Stimulated activated CD4-positive, alpha-beta T cell treated with anti-CD3 and anti-CD28 coated beads, Interleukin-4, amount 100 ng/mL, for 24 hours (primary cell): Measurements from ENCODE around the gene SOX21.
"Not testable (repeated sequence)": the region's sequence is repeated elsewhere in the genome, so short reads cannot be mapped to it uniquely, and the experiment has no call there.

ENCODE experiments used
- DNase-seq: peaks from one replicate; pipeline ENCODE4 v3.0.0-alpha.2; 2020

The SOX21 gene

GRCh38 chr13:94712287-94712811 lies at the start of gene SOX21:
SOX21 (minus strand) TSS chr13:94712545; CDS start chr13:94712049, 496 bp downstream.
- no peak for DNase-seq

- DNase-seq, result no peak
Measured at GRCh38 chr13:94761407-94761806, 49.1 kb upstream of the SOX21 start.

DNA sequence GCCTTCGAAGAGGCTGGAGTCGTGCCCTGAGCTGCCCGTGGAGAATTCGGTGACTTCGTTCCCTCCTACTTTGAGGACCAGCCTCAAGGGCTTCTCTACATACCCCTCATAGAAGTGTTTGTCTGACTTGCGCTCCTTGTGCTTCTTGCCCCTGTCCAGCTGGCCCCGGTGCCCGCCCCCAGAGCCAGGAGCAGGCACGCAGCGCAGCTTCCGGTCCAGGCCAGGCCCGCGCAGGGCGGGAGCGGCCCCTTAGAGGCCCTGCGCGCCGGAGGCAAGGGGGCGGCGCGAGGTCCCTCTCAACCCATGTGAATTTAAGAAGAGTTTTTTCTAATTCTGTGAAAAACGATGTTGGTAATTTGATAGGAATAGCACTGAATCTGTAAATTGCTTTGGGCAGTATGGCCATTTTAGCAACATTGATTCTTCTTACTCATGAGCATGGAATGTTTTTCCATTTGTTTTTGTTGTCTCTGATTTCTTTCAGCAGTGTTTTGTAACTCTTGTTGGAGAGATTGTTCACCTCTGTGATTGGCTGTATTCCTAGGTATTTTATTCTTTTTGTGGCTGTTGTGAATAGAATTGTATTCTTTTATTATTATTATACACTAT lies 46.9 kb upstream of the SOX21 start:
- no peak for DNase-seq

- DNase-seq, result no peak
Measured at GRCh38 chr13:94758436-94758960, 46.2 kb upstream of the SOX21 start.

- no peak for DNase-seq
Measured at GRCh38 chr13:94753327-94753726, 41.0 kb upstream of the SOX21 start.

DNA sequence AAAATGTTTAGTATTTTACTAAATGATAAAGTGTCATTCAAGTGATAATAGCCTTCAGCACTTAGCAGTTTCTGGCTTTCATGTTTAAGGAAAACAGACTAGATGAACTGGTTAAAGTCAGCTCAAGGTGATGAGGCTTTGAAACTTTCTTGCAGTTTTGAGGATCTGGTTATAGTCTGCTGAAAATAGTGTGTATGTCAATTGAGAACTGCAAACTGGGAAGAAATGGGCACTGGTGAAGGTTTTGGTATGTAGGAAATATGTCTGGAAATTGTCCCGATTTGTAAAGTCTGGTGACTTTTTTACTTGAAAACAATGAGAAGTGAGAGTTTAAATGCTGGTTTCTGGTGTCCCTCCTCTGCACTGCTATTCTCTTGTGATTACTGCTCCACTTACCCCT lies 36.8 kb upstream of the SOX21 start:
- DNase-seq, result no peak

GRCh38 chr13:94739235-94739634 lies 26.9 kb upstream of the SOX21 start:
- DNase-seq, result no peak

DNA sequence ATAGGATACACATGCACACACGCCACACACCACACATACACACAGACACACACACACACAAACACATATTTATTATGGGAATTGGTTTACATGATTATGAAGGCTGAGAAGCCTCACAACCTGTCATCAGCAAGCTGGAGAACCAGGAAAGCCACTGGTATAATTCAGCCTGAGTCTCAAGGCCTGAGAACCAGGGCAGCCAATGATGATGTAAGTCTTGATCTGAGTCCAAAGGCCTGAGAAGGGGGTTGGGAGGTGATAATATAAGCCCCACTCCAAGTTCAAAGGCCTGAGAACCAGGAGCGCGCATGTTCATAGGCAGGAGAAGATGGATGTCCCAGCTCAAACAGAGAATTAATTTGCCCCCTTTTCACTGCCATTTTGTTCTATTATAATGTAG lies 18.7 kb upstream of the SOX21 start:
- no peak for DNase-seq

DNA sequence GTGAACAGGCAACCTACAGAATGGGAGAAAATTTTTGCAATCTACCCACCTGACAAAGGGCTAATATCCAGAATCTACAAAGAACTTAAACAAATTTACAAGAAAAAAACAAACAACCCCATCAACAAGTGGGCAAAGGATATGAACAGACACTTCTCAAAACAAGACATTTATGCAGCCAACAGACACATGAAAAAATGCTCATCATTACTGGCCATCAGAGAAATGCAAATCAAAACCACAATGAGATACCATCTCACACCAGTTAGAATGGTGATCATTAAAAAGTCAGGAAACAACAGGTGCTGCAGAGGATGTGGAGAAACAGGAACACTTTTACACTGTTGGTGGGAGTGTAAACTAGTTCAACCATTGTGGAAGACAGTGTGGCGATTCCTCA lies 17.6 kb upstream of the SOX21 start:
- not testable (repeated sequence) for DNase-seq

GRCh38 chr13:94726425-94726824 lies 14.1 kb upstream of the SOX21 start:
- DNase-seq, result no peak

GRCh38 chr13:94722609-94723345 lies 10.4 kb upstream of the SOX21 start:
- no peak for DNase-seq

DNA sequence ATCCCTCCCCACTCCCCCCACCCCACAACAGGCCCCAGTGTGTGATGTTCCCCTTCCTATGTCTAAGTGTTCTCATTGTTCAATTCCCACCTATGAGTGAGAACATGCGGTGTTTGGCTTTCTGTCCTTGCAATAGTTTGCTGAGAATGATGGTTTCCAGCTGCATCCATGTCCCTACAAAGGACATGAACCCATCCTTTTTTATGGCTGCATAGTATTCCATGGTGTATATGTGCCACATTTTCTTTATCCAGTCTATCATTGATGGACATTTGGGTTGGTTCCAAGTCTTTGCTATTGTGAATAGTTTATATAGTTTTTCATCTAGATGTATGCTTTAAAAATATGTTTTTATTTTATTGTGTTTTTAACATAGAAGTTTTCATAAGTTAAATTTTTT lies 6.4 kb upstream of the SOX21 start:
- DNase-seq, result not testable (repeated sequence)

DNA sequence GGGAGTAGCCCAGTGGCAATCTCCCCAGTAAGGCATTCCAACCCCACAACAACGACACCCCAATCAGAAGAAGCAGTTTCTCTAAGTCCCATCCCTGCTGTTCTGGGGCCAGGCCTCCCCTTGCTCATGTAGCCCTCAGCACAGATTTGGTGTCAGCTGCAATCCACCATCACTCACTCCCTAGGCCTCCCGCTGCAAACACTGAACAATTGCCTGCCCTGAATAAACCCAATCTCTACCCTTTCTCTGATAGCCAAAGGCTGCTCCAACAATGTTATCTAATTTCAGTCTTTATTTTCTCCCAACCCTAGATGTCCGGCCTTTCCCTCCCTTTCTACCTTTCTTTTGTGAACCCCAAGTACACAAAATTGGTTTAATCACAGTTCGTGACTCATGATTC lies 5.6 kb upstream of the SOX21 start:
- DNase-seq, result no peak

DNA sequence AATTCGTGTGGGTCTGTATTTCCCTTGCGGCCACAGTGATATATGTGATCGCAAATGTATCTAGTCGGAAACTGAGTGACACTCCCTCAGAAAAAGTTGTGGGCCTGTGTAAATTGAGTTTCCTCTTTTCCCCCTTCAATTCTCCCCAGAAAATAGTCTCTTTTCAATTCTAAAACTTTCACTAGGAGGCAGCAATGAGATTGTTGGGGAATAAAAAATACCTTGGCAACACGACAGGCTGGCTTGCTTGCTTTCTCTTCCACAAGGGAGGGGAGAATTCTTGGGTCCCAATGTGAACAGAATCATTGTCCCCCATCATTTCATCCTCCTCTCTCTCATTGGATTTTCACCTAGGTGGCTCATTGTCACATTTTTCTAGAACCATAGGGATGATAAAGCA lies 3.7 kb upstream of the SOX21 start:
- DNase-seq, result no peak

DNA sequence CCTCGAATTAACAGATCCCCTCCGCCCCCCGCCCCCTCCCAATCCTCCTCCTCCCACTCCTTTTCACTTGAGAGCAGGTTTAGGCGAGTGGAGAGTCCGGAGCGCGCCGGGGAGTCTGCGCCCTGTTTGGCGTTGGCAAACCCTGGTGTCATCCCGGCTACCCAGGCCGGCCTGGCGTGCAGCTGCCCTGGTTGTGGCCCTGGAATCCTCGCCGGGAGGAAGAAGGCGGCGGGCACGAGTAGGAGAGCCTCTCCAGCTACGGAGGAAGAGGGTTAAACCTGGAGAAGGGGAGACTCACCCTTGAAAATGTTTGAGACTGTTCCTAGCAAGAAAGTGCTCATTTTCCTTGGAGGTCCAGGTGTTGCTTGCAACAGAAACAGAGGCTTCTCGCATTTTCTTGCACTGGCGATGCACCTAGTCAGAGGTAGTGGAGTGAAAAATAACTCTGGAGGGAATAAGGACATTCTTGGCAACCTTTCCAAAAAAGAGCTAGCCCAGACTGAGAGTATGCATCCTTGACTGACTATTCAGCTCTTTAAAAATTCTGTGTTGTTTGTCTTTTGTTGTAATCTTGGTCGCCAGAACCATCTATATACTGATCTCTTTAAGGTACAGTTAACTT lies 1.3 kb upstream of the SOX21 start:
- DNase-seq, result no peak

GRCh38 chr13:94712812-94713560 lies 641 bp upstream of the SOX21 start:
- no peak for DNase-seq

DNA sequence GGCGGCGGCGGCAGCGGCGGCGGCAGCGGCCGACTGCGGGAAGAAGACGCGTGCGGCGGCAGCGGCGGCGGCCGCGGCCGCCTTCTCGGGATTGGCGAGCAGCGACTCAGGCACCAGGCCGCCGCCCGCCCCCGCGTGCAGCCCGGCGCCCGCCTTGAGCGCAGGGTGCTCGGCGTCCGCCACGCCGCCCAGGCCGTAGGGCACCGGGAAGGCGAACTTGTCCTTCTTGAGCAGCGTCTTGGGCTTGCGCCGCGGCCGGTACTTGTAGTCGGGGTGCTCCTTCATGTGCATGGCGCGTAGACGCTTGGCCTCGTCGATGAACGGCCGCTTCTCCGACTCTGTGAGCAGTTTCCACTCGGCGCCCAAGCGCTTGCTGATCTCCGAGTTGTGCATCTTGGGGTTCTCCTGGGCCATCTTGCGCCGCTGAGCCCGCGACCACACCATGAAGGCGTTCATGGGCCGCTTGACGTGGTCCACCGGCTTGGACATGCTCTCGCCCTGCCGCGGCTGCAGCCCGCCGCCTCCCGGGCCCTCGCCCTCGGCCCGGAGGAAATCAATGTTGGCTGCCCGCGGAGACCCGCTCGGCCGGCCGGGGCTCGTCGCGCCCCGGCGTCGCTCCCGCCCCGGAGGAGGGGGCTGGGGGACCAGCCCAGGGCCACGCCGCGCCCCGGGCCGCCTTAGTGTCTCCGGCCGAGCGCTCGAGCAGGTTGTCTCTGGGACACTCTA lies 621 bp downstream of the SOX21 start:
- no peak for DNase-seq

GRCh38 chr13:94710881-94711560 lies 1.3 kb downstream of the SOX21 start:
- no peak for DNase-seq

DNA sequence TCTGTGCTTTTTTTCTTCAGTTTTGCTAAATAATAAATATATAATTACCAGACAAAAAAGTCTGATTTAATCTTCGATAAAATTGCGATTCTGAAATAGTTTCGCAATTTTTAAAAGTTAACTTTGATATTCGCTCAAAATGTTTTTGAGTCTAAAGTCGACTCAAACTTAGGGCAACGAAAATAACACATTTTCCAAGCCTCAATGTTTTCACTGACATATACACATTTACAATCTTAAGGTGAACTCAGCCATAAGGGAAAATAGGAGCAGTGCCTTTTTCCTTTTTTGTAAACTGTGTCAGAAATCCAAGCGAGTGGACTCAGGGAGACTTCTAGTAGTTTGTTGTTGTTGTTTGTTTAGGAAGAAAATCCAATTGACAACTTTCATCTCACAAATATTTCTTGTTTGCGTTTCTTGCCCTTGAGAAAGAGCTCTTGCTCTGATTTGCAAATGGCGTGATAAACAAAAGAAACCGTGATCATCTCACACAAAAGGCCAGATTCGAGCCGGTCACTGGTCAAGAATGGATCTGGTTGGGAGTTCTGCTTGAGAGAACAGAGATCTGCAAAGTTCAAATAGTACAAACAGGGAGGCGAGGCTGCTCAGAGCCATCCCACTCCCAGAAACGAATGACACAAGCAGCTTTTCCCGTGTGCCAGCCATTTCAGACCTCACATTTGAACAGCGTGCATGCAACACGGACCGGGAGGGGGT lies 2.1 kb downstream of the SOX21 start:
- no peak for DNase-seq

- DNase-seq, result no peak
Measured at GRCh38 chr13:94709001-94709834, 3.1 kb downstream of the SOX21 start.
